Suprapubic skin (tissue), 4 donors: Measurements from ENCODE around the gene PFDN4. TPM values are rescaled to one million over a fixed set of nuclear protein-coding genes. Genes with fewer than 3 reads are reported as not detected.

ENCODE experiments used
- DNase-seq, 2 donors: peaks; one replicate each; pipeline ENCODE4 v3.0.0-alpha.2; 2019; ENCODE audit warnings: low spot score in 2 of 2
- H3K27ac ChIP-seq: fragments of 200-600 bp; sonication (generic); one replicate; pipeline ENCODE4 v1.5.1; 2019
- H3K27me3 ChIP-seq: fragments of 200-600 bp; sonication (generic); one replicate; pipeline ENCODE4 v1.5.1; 2019
- H3K36me3 ChIP-seq: fragments of 200-600 bp; sonication (generic); one replicate; pipeline ENCODE4 v1.5.1; 2019
- H3K4me1 ChIP-seq: fragments of 200-600 bp; sonication (generic); one replicate; pipeline ENCODE4 v1.5.1; 2019
- H3K4me3 ChIP-seq: fragments of 200-600 bp; sonication (generic); one replicate; pipeline ENCODE4 v1.5.1; 2019; ENCODE audit warnings: mild to moderate bottlenecking
- H3K9me3 ChIP-seq: fragments of 200-600 bp; sonication (generic); one replicate; pipeline ENCODE4 v1.5.1; 2019
- CTCF ChIP-seq, 2 donors: fragments of 200-600 bp in 1 of 2; fragments of 450-650 bp in 1 of 2; sonication (generic) in 1 of 2; IDR thresholded peaks; one replicate each; pipeline ENCODE4 v1.5.1; 2016 to 2019; ENCODE audit warnings: antibody characterized with exemption in 2 of 2, mild to moderate bottlenecking in 1 of 2, moderate library complexity in 1 of 2
- EP300 ChIP-seq: sonication (generic); formaldehyde crosslinking; IDR thresholded peaks from one replicate; pipeline ENCODE4 v1.6.1; 2017; ENCODE audit warnings: antibody characterized with exemption
- POLR2A ChIP-seq, 2 donors: fragments of 450-650 bp; IDR thresholded peaks; one replicate each; pipeline ENCODE4 v1.6.1; 2017; ENCODE audit warnings: antibody characterized with exemption in 2 of 2, mild to moderate bottlenecking in 2 of 2, moderate library complexity in 2 of 2
- POLR2AphosphoS5 ChIP-seq, 3 donors: sonication (generic); formaldehyde crosslinking; IDR thresholded peaks; one replicate each; pipeline ENCODE4 v1.6.1; 2017; ENCODE audit warnings: antibody characterized with exemption in 3 of 3
- WGBS: methylation state at CpG from one replicate; pipeline ENCODE4 v1.1.5; 2018; 5-methylcytosine and 5-hydroxymethylcytosine counted together
- total RNA-seq, 4 donors: library from RNA; depleted of rRNA; stranded (reverse); fragments of >200 nt; gene quantifications; one replicate each; pipeline ENCODE4 v1.1.0, GENCODE V29; 2016

Gene PFDN4
- total RNA-seq, 4 donors from 2014 or later, result 33.2 to 48.7 (median 42.0) TPM

GRCh38 chr20:54207053-54207742, 689 bp upstream of the PFDN4 start:
- H3K4me3 ChIP-seq, result peak overlapping the region; percentile 80
- peak overlapping the region; percentile 99 for H3K27ac ChIP-seq
- WGBS, result 52% methylated on average over 7 of the region's 7 CpGs
- H3K4me1 ChIP-seq, result peaks cover 31% of the 10 kb centered on the region
- TF ChIP-seq POLR2AphosphoS5 (IDR thresholded peaks at IDR 0.05) (no peak), EP300 (no peak), POLR2A (IDR thresholded peaks at IDR 0.05) (no peak), CTCF (IDR thresholded peaks at IDR 0.05) (no peak)
- no peak for DNase-seq
- no peaks in the 10 kb centered on the region for H3K36me3 ChIP-seq
- H3K27me3 ChIP-seq, result no peaks in the 10 kb centered on the region
- no peaks in the 10 kb centered on the region for H3K9me3 ChIP-seq

GRCh38 chr20:54208548-54209176, 775 bp downstream of the PFDN4 start:
- Histone ChIP-seq H3K4me1 (peaks cover 32% of the 10 kb centered on the region), H3K36me3 (no peaks in the 10 kb centered on the region), H3K4me3 (peak overlapping the region; percentile 80), H3K27me3 (no peaks in the 10 kb centered on the region), H3K27ac (peak overlapping the region; percentile 99), H3K9me3 (no peaks in the 10 kb centered on the region)
- WGBS, result 2% methylated on average over 12 of the region's 15 CpGs
- no peak for DNase-seq
- no peak for TF ChIP-seq EP300

GRCh38 chr20:54209216-54209813, 1.4 kb downstream of the PFDN4 start:
- no peak for TF ChIP-seq POLR2A (IDR thresholded peaks at IDR 0.05)
- TF ChIP-seq POLR2AphosphoS5 (IDR thresholded peaks at IDR 0.05), result no peak
- no peak for TF ChIP-seq EP300
- TF ChIP-seq CTCF (IDR thresholded peaks at IDR 0.05), result no peak
- peaks cover 32% of the 10 kb centered on the region for H3K4me1 ChIP-seq
- H3K4me3 ChIP-seq, result peak overlapping the region; percentile 80
- WGBS, result 77% methylated on average over 5 of the region's 5 CpGs
- no peaks in the 10 kb centered on the region for H3K9me3 ChIP-seq
- H3K36me3 ChIP-seq, result no peaks in the 10 kb centered on the region
- H3K27ac ChIP-seq, result no peak overlapping the region
- DNase-seq, result no peak
- no peaks in the 10 kb centered on the region for H3K27me3 ChIP-seq

GRCh38 chr20:54212226-54212625, 4.3 kb downstream of the PFDN4 start:
- 94% methylated on average over 1 of the region's 1 CpG for WGBS
- TF ChIP-seq CTCF (IDR thresholded peaks at IDR 0.05) (no peak), POLR2A (IDR thresholded peaks at IDR 0.05) (no peak), EP300 (no peak)
- H3K27ac ChIP-seq, result no peak overlapping the region
- no peak for DNase-seq
- peaks cover 32% of the 10 kb centered on the region for H3K4me1 ChIP-seq
- peaks cover 15% of the 10 kb centered on the region for H3K36me3 ChIP-seq
- H3K27me3 ChIP-seq, result no peaks in the 10 kb centered on the region
- H3K4me3 ChIP-seq, result no peak overlapping the region
- H3K9me3 ChIP-seq, result no peaks in the 10 kb centered on the region

- DNase-seq, result no peak
- no peak overlapping the region for H3K27ac ChIP-seq
- WGBS, result 91% methylated on average over 3 of the region's 3 CpGs
- H3K4me3 ChIP-seq, result no peak overlapping the region
- H3K4me1 ChIP-seq, result peaks cover 32% of the 10 kb centered on the region
- no peaks in the 10 kb centered on the region for H3K9me3 ChIP-seq
- no peaks in the 10 kb centered on the region for H3K27me3 ChIP-seq
- TF ChIP-seq POLR2AphosphoS5 (IDR thresholded peaks at IDR 0.05), result no peak
- no peak for TF ChIP-seq CTCF (IDR thresholded peaks at IDR 0.05)
- TF ChIP-seq POLR2A (IDR thresholded peaks at IDR 0.05), result no peak
- TF ChIP-seq EP300, result no peak
- H3K36me3 ChIP-seq, result peaks cover 21% of the 10 kb centered on the region
These were observed 5.0 kb downstream of the PFDN4 start for GRCh38 chr20:54212871-54213270.
